Skeletal muscle cell (primary cell): Measurements from ENCODE around the gene PHC3.

Source experiments
- DNase-seq: peaks from one replicate; pipeline ENCODE4 v3.0.0-alpha.2; 2010; ENCODE audit warnings: low read depth
- H3K4me3 ChIP-seq: 2 replicates; pipeline ENCODE4 v1.5.1; 2011; ENCODE audit warnings: low read depth, mild to moderate bottlenecking, control low read depth, low read length, moderate library complexity

The PHC3 gene

DNA sequence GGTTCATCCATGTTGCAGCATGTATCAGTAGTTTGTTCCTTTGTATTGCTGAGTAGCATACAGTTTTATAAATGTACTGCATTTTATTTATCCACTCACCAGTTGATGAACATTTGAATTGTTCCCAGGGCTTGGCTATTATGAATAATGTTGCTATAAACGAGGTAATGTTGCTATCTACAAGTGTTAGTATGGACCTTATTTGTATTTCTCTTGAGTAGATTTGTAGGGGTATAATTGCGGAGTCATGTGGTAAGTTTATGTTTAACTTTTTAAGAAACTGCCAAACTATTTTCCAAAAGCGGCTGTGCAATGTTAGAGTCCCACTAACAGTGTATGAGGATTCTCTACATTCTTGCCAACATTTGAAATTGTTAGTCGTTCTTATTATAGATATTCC, 130.8 kb downstream of the PHC3 start:
- no peak overlapping the region for H3K4me3 ChIP-seq
- no peak for DNase-seq

- H3K4me3 ChIP-seq, result no peak overlapping the region
- DNase-seq, result no peak
Measured at GRCh38 chr3:170049146-170050000, 132.2 kb downstream of the PHC3 start.

DNA sequence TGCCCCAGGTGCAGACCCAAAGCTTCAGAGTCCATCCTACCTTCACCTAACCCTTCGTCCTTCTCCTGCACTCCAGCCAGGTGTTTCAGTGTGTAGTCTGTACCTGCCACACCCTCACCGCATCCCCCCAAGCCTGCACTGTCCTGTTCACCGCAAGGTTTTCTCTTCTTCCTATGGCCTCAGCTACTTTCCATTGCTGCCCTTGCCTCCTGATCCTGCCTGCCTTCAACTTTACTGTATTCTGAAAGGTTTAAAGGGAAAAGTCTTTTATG, 134.5 kb downstream of the PHC3 start:
- no peak for DNase-seq
- H3K4me3 ChIP-seq, result no peak overlapping the region

GRCh38 chr3:170046269-170047132, 135.0 kb downstream of the PHC3 start:
- H3K4me3 ChIP-seq, result no peak overlapping the region
- no peak for DNase-seq

GRCh38 chr3:170044795-170045244, 136.7 kb downstream of the PHC3 start:
- DNase-seq, result no peak

DNA sequence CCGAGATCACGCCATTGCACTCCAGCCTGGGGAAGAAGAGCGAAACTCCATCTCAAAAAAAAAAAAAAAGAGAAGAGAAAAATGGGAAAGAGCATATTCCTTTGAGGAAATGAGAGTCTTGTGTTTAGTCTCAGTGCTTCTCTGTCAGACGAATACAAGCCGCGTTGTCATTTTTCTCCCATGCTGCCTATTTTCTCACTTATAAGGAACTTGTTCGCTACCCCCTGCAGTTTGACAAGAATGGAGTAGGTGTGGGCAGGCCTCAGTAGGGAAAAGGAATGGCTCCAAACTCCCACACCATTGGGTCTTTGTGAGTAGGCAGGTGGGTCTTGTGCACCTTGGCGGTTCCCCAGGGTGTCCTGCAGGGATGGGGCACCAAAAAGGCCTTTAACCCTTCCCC, 137.3 kb downstream of the PHC3 start:
- no peak for DNase-seq

More at GRCh38 chr3:170044795-170045244, 136.7 kb downstream of the PHC3 start:
- no peak overlapping the region for H3K4me3 ChIP-seq

GRCh38 chr3:170043506-170043905, 138.0 kb downstream of the PHC3 start:
- DNase-seq, result no peak
- no peak overlapping the region for H3K4me3 ChIP-seq

More for the DNA sequence above, 137.3 kb downstream of the PHC3 start:
- no peak overlapping the region for H3K4me3 ChIP-seq

DNA sequence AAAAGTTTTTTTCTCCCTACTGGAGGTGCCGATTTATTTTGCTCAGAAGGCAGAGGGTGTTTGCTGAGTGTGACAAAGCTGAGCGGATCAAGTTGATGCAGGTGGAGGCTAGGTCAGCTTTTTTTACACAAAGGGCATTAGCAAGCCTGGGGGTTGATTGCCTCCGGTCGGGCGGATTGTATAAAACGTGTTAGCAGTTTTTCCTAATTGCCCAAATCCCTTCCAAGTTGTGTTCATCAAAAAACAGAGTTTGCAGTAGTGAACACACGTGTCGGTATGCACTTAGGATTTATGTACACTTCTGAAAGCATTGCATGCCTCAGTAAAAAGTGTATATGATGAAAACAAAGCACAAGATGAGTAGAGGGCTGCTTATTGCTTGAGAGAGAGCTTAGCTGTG, 141.1 kb downstream of the PHC3 start:
- no peak for DNase-seq
- H3K4me3 ChIP-seq, result no peak overlapping the region

DNA sequence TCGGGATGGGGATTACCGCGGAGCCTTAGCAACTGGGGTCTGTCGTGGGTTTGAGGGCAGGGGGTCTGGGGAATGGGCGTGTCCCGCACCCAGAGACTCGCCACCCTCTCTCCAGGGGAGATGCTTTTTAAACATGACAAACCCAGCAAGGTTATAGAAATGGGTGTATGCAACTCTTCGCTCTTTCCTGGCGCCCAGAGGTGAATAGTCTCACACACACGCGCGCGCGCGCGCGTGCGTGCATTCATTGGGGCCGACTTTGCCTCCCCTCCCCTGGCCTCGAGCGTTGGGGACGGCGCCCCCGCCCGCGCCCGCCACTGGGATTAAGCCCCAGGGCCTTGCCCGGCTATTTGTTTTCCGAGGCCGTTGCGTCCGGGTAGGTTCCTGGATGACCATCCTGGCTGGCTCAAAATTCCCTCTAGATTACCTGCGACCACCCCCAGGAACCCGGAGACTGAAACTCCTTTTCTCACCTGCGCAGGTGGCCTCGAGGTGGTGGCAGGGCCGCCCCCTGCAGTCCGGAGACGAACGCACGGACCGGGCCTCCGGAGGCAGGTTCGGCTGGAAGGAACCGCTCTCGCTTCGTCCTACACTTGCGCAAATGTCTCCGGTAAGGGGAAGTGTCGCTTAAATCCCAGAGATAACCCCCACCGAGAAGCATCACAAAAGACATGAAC, 143.0 kb downstream of the PHC3 start:
- no peak for DNase-seq
- peak overlapping the region; percentile 46 for H3K4me3 ChIP-seq
